Measurements from ENCODE around the gene CAD.

- TF ChIP-seq, protein P1, sequence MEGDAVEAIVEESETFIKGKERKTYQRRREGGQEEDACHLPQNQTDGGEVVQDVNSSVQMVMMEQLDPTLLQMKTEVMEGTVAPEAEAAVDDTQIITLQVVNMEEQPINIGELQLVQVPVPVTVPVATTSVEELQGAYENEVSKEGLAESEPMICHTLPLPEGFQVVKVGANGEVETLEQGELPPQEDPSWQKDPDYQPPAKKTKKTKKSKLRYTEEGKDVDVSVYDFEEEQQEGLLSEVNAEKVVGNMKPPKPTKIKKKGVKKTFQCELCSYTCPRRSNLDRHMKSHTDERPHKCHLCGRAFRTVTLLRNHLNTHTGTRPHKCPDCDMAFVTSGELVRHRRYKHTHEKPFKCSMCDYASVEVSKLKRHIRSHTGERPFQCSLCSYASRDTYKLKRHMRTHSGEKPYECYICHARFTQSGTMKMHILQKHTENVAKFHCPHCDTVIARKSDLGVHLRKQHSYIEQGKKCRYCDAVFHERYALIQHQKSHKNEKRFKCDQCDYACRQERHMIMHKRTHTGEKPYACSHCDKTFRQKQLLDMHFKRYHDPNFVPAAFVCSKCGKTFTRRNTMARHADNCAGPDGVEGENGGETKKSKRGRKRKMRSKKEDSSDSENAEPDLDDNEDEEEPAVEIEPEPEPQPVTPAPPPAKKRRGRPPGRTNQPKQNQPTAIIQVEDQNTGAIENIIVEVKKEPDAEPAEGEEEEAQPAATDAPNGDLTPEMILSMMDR (IDR thresholded peaks at IDR 0.05; ENCODE audit: low read depth, low read length), result no peak
- TF ChIP-seq POLR2A (IDR thresholded peaks at IDR 0.05; ENCODE audit: extremely low read depth, insufficient read length), result no peak
- TF ChIP-seq MYC (IDR thresholded peaks at IDR 0.05; ENCODE audit: low read depth, low read length), result no peak
- TF ChIP-seq, protein P2, sequence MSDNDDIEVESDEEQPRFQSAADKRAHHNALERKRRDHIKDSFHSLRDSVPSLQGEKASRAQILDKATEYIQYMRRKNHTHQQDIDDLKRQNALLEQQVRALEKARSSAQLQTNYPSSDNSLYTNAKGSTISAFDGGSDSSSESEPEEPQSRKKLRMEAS (IDR thresholded peaks at IDR 0.05; ENCODE audit: low read depth, low read length), result no peak
Measured at GRCh38 chr2:27282892-27283291, 65.7 kb downstream of the CAD start.

Measured in NB4 (cell line).